GM21423 (cell line): ENCODE measurements around the gene ASIC2.

ENCODE experiments used
- ATAC-seq: cut with Tn5 transposase; IDR thresholded peaks from one replicate; pipeline ENCODE4 v1.9.1; 2021; ENCODE audit warnings: mild to moderate bottlenecking, moderate library complexity; ENCODE audit not compliant: unreplicated experiment

Gene ASIC2

DNA sequence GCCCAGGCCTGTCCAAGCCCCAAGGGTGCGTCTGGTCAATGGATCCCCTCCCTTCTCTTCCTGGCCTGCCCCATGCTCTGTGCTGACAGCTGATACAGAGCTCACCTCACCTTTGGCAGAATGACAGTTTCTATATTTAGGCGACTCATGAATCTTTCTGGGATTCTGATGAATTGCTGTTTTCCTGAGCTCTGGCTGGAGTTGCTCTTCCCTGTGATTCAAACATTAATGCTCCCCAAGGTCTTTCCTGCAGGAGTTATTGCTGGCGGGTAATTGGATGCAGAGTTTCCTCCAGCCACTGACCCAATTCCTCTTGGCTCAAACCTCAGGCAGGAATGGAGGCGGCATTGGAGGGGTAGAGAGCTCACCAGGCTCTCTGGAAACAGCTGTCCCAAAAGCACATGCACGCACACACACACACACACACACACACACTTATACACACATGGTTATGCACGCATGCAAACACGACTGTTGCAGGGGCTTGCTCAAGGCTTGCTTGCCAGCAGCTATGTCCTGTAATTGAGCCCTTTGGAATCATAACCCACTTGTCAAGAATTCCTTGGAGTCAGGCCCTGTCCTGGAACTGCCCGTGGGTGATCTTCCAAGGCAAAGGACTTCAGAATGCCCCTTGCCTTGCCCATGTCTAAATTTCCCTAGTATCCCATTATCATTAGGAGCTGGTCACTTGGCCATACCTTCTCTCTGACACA is 128.8 kb downstream of the ASIC2 start:
- no peak for ATAC-seq

- ATAC-seq = no peak
Measured at GRCh38 chr17:33163533-33164168, 129.4 kb downstream of the ASIC2 start.

DNA sequence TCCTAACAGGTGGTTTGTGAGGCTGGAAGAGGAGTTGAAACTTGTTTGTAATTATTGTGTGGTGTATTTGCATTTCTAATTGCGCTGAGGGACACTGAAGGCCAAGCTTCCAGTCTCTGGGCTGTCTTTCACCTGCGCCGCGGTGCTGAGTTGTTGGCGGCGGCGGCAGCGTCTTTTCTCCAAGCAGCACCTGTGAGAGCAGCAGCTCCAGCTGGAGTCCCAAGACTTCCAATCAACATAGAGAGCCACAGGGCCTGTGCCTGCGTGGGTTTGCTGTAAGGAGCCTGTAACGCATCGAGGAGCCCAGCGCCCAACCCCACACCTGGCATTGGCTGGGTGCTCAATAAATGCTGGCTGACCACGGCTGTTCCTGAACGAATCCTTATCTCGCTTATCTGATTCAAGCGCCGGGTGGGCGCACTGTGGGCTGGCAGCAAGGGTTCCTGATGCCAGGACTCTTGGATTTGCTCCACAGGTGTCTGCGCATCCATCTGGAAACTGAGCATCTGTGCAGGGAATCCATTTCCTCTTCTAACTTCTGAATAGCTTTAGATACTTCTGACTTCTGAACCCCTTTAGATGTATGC is 138.1 kb downstream of the ASIC2 start:
- no peak for ATAC-seq

DNA sequence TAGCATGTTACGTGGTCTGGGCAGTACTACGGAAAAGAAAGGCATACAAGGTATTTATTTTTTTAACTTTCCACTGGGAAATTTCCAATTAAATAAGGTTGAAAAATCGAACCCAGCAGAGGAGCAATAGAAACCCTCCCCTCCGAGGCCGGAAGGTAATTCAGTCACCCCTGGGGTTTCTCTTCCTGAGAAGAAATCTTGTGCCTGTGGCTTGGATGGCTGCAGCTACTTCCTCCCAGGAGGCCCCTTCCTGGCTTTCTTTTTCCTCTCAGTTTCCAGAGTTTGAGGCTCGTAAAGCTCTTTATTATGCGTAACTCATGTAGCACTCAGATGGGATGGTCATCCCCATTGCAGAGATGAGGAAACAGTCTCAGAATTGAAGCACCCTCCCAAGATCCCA is 140.3 kb downstream of the ASIC2 start:
- no peak for ATAC-seq

DNA sequence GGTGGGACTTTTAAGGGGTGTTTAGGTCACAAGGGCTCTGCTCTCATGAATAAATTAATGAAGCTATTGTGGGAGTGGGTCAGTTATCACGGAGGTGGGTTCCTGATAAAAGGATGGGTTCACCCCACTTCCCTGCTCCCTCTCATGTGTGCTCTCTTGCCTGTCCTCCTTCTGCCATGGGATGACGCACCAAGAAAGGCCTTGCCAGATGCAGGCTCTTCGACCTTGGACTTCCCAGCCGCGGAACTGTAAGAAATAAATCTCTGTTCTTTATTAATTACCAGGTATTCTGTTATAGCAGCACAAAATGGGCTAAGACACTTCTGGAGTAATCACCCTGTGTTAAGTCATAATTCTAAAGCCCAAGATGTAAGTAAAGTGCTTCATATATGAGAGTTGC is 141.5 kb downstream of the ASIC2 start:
- ATAC-seq = no peak

DNA sequence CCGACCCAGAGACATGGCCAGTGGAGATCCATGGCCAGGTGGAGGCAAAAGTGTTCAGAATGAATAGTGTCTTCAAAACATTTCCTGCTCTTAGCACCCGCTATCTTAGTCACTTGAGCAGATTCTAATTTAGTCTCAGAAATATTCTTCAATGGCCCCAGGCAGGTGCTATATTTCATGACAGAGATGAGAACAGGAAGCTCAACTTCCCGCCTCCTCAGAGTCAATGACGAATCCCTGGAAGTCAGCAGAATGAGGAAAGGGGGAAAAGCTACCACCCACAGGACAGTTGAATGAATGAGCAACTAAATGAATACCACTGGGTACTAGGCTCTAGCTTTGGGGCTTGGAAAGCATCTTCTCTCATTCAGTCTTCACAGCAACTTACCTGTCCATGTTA is 147.2 kb downstream of the ASIC2 start:
- ATAC-seq = no peak

DNA sequence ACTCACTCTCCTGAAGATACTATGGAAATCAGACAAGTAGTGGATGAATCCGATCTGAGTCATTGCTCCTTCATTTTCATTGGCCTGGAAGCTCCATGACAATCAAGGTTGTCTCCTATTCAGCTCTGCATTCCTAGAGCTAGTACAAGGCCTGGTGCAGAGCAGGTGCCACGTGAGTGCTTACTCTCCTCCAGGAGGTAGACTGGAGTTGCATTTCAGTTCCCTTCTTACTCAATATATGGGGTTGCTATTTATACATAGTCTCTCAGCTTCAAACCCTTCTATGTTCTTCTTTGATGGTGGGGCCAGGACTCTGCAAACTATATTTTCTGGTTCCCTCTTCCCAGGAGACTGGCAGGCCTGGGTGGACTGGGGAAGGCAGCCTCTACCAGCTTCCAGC is 148.3 kb downstream of the ASIC2 start:
- no peak for ATAC-seq

DNA sequence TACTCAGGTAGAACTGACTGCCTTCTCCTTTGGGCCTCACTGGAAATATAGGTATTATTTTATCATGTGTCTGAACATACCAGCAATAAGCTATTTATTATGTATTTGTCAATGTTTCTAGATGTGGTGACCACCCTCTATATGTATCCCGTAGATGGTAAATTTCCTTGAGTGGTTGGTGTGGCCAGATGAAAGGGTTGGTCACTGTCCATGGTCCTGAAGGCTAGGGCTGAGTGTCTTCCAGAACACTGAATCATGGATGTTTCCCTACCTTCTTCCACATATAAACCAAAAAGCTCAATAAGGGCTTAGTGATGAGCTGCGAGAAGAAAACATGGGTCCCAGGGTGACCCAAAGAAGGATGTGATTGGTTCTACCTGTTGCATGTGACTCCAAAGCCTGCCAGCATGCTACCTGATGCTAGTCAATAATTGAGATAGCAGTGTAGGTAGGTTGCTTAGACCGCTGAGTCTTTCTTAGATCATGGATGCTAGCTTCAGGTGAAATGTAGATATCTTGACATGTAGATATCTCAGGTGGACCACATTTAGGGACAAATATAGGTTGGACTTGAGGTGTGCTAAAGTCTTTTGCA is 150.3 kb downstream of the ASIC2 start:
- ATAC-seq = no peak

GRCh38 chr17:33140413-33141099 is 152.5 kb downstream of the ASIC2 start:
- no peak for ATAC-seq

- no peak for ATAC-seq
Measured at GRCh38 chr17:33138627-33139026, 154.5 kb downstream of the ASIC2 start.

GRCh38 chr17:33137426-33137825 is 155.7 kb downstream of the ASIC2 start:
- no peak for ATAC-seq

GRCh38 chr17:33135691-33136090 is 157.4 kb downstream of the ASIC2 start:
- ATAC-seq = no peak

- no peak for ATAC-seq
Measured at GRCh38 chr17:33131620-33132019, 161.5 kb downstream of the ASIC2 start.

- no peak for ATAC-seq
Measured at GRCh38 chr17:33127706-33128105, 165.4 kb downstream of the ASIC2 start.

GRCh38 chr17:33126086-33126485 is 167.0 kb downstream of the ASIC2 start:
- ATAC-seq = no peak

- no peak for ATAC-seq
Measured at GRCh38 chr17:33125552-33125950, 167.5 kb downstream of the ASIC2 start.

DNA sequence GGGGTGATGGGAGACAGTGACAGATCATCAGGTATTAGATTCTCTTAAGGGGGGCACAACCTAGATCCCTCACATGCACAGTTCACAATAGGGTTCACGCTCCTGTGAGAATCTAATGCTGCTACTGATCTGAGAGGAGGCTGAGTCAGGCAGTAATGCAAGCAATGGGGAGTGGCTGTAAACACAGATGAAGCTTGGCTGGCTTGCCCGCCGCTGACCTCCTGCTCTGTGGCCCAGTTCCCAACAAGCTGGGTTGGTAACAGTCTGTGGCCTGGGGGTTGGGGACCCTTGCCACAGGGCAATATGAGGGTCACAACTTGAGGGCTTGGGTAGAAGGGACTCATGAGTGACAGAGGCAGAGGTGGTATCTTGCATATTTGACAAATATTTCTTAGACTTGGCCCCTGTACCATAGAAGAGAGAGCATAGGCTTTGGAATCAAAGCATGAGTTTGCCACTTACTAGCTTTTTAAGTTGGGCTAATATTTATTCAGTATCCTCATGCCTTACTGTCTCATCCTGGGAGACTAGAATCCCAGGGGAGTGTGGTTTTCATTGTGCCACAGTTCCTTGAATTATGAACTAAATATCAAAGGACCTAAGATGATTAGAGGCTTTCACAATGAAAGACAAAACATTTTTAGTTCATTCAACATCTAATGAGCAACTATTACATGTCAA is 168.1 kb downstream of the ASIC2 start:
- no peak for ATAC-seq

DNA sequence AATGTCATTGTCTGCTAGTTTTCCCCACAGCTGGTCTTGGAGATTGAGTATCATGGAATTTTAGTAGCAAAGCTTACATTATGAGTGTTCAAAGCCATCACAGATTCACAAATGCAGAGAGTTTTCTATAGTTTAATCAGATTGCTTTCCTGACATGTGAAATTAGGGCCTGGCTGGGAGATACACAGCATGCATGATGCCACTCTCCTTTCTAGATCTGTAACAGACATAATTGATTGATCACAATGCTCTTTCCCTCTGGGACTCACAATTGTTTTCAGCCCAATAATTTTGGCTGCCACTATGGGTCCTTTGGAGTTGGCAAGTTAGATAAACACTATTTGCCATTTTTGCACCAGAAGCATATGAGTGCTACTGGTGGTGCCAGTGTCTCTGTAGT is 168.9 kb downstream of the ASIC2 start:
- no peak for ATAC-seq

- no peak for ATAC-seq
Measured at GRCh38 chr17:33121756-33122155, 171.3 kb downstream of the ASIC2 start.

GRCh38 chr17:33121272-33121671 is 171.8 kb downstream of the ASIC2 start:
- no peak for ATAC-seq

GRCh38 chr17:33120103-33120502 is 173.0 kb downstream of the ASIC2 start:
- no peak for ATAC-seq
